IPS-18c (cell line): ENCODE measurements around the gene KIRREL3.

Source experiments
- H3K4me3 ChIP-seq: 2 replicates; pipeline ENCODE4 v1.7.0; 2013; ENCODE audit warnings: low read depth, mild to moderate bottlenecking, low read length, moderate library complexity; ENCODE audit not compliant: insufficient read depth
- H3K9me3 ChIP-seq: one replicate; pipeline ENCODE4 v1.6.1; 2013; ENCODE audit warnings: mild to moderate bottlenecking, low read length, moderate library complexity; ENCODE audit not compliant: control insufficient read depth, insufficient read depth

KIRREL3 gene

GRCh38 chr11:126871792-126872191, 128.8 kb downstream of the KIRREL3 start:
- Histone ChIP-seq H3K9me3 (no peaks in the 10 kb centered on the region), H3K4me3 (no peak overlapping the region)

- Histone ChIP-seq H3K9me3 (no peaks in the 10 kb centered on the region), H3K4me3 (no peak overlapping the region)
These were observed 130.5 kb downstream of the KIRREL3 start for GRCh38 chr11:126870021-126870420.

DNA sequence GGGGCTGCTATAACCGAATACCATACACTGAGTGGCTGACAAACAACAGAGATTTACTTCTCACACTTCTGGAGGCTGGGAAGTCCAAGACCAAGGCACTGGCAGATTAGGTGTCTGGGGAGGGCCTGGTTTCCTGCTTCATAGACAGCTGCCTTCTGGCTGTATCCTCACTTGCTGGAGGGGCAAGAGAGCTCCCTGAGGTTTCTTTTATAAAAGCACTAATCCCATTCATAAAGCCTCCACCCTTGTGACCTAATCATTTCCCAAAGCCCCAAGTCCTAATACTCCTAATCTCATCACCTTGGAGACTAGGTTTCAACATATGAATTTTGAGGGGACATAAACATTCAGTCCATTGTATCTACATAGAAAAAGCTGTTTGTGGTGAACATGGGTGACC, 131.8 kb downstream of the KIRREL3 start:
- Histone ChIP-seq H3K4me3 (no peak overlapping the region), H3K9me3 (no peaks in the 10 kb centered on the region)

DNA sequence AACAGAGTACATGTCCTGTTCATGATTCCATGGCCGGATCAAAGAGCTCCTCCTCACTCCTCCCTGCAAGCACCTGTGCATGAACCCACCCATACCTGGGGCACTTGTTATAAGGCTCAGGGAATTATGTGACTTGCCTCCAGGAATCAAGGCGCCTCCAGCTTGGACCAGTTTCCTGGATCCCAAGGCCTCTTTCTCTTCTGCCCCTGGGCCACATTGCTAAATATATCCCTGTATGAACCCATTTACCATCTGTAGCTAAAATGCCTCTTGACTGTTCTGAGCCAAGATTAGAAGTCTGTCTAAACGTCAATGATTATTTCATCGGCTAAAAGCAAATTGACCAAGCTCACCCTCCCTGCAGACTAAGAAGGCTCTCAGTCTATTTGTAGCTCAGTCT, 135.6 kb downstream of the KIRREL3 start:
- H3K9me3 ChIP-seq, result peaks cover 3% of the 10 kb centered on the region
- no peak overlapping the region for H3K4me3 ChIP-seq

GRCh38 chr11:126863294-126863997, 137.1 kb downstream of the KIRREL3 start:
- no peak overlapping the region for H3K4me3 ChIP-seq
- peaks cover 3% of the 10 kb centered on the region for H3K9me3 ChIP-seq

DNA sequence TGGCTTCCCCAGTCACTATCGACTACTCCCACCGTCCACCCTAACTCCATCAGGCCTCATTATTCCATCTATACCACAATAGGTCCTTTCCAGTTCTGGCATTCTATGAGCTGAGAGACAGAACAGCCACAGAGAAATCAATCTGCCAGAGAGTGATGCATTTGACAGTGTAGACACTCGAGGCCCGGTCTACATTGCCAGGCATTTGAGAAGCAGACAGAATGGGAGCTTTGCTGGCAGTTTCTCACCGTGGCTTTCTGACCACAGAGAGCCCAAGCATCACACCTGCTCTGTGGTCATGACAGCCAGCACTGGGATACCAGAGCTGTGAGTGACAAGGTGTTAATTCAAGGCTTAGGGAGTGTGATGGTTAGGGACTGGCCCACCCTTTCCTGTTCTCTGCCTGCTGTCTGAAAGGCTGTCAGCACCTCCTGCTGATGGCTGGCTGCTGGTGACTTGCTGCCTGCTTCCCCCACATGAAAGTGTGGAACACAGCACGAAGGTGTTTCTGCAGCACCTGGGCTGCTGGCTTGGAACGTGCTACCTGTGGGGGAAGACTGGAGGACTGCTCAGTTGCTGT, 137.8 kb downstream of the KIRREL3 start:
- Histone ChIP-seq H3K9me3 (peaks cover 3% of the 10 kb centered on the region), H3K4me3 (no peak overlapping the region)

DNA sequence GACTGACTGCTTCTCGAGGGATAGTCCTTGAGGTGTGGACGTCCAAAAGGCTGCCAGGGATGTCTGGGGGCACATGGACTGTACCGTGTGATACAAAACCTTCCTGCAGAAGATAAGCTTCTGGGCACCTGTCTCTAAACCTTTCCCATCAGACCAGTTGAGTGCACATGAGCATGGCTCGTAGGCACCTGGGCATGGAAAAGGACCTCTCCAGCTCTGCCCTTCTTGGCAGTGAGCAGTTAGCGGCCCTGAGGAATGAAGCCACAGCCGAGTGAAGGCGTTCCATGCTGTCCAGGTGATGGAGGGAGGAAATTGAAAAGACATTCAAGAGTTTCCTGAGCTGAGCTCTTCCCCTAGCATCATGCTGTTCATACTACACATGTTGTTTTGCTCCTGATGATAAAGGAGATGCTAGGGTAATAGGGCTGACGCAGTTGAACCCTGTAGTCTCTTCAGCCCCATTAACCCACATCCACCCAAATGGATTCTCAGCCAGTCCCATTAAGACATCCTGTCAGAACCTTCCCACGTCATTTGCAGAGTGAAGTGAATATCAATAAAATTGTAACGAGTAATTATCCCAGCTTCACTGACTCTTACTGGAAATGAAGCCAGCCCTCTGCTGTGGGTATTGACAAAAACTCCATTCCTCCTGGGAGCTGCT, 138.6 kb downstream of the KIRREL3 start:
- no peak overlapping the region for H3K4me3 ChIP-seq
- H3K9me3 ChIP-seq, result peaks cover 5% of the 10 kb centered on the region

DNA sequence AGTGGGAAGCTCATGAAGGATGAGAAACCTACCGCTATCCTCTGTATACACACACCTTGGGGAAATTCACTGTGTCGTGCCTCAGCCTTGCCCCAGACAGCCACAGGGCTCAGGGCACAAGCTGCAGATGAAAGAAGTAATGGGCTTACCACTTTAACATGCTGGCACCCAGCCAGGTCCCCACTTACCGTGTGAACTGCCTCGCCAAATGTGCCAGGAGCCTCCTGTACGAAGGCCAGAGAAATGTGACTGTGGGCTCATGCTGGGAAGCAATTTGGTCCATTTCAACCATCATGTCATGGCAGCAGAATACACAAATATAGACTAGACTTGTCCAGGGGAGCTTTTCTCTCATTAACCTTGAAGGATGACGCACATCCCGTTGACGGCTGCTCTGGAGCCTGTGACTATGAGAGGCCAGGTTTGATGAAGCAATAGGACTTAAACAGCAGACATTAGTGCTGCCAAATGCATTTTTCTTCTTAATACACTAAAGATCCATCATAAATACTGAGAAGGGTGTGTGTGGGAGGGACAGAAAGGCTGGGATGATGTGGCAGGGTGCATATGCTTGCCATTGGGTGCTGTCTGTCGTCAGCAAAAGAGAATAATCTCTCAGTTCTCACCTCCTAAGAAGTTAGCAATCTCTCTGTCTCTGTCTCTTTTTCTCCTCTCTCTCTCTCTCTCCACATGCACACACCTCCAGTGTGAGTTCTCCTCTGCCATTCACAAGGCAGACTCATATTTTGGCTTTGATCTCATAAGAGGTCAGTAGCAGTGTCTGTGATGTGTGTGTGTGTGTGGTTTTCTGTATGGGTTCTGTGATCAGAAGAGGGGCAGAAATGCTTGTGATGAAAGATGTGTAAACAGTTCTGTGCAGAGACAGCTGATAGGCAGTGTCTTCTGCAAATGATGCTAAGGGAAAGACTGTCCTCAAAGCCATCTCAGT, 142.4 kb downstream of the KIRREL3 start:
- Histone ChIP-seq H3K4me3 (no peak overlapping the region), H3K9me3 (peaks cover 5% of the 10 kb centered on the region)

DNA sequence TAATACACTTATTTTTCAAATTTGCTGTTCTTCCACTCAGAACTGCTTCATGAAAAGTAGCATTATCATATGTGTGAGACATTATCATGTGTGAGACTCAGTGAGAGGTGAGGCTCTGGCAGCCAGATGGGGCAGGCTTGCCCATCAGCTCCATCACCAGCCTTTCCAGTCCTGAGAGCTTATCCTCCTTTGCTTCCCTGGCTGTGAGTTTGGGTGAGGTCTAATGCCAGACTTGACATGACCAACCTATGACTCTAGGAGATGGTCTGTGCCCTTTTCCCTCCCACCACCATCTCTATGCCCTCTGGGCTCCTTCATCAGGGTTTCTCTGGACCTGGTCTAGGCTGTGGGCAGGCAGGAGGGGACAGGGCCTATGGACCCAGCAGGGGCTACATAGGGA, 145.0 kb downstream of the KIRREL3 start:
- Histone ChIP-seq H3K4me3 (no peak overlapping the region), H3K9me3 (peaks cover 2% of the 10 kb centered on the region)

GRCh38 chr11:126853732-126854131, 146.8 kb downstream of the KIRREL3 start:
- Histone ChIP-seq H3K9me3 (peaks cover 2% of the 10 kb centered on the region), H3K4me3 (no peak overlapping the region)

- no peaks in the 10 kb centered on the region for H3K9me3 ChIP-seq
- H3K4me3 ChIP-seq, result no peak overlapping the region
These were observed 155.8 kb downstream of the KIRREL3 start for GRCh38 chr11:126844789-126845188.

DNA sequence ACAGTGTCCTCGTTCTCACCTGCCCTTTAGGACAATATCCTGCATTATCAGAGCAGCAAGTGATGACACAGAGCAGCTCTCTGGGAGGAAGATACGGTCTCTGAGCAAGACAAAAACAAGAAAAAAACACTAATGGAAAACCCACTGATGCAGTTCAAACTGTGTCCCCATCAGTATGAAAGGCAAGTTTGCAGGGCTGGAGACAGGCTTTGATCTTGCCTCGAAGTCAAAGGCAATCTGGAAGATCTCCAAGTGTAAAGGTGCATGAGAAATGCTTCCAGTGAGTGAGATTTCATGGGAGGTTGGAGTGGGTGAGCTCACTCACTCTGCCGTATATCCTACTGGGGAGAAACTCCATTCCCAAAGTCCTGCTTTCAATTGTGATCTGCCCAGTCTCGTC, 157.5 kb downstream of the KIRREL3 start:
- no peaks in the 10 kb centered on the region for H3K9me3 ChIP-seq
- no peak overlapping the region for H3K4me3 ChIP-seq

GRCh38 chr11:126841999-126842398, 158.6 kb downstream of the KIRREL3 start:
- no peak overlapping the region for H3K4me3 ChIP-seq
- H3K9me3 ChIP-seq, result no peaks in the 10 kb centered on the region

DNA sequence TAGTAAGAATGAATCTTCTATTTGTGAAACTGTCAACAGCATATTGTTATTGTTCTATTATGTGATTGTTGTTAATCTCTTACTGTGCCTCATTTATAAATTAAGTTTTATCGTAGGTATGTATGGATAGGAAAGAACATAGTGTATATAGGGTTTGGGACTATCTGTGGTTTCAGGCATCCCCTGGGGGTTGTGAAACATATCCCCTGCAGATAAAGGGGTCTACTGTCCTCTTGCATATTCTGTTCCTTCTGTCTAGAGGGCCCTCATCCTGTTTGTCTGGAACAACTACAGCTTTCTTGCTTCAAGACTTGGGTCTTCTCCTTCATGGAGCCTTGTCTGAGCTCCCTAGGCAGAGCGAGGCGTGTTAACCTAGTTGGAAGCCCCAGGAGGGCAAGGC, 159.6 kb downstream of the KIRREL3 start:
- no peak overlapping the region for H3K4me3 ChIP-seq
- H3K9me3 ChIP-seq, result no peaks in the 10 kb centered on the region

- no peaks in the 10 kb centered on the region for H3K9me3 ChIP-seq
- H3K4me3 ChIP-seq, result no peak overlapping the region
These were observed 160.2 kb downstream of the KIRREL3 start for GRCh38 chr11:126840201-126840886.

DNA sequence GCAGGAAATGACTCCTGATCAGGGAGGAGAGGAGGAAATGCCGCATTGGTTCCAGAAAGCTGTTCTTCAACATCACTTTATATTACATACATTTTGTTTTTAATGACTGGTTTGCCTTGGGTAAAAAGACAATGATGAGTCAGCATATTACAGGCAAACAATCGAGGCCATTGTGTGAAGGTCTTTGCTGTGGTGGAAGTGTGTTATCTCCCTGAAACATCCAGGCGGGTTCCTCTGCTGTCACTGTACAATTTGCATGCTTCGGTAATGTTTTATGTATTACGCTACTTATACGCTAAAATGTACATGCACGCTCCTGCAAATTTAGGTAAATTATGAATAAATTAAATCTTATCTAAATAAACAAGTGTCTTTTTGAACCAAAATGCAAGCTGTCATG, 161.1 kb downstream of the KIRREL3 start:
- Histone ChIP-seq H3K9me3 (no peaks in the 10 kb centered on the region), H3K4me3 (no peak overlapping the region)

DNA sequence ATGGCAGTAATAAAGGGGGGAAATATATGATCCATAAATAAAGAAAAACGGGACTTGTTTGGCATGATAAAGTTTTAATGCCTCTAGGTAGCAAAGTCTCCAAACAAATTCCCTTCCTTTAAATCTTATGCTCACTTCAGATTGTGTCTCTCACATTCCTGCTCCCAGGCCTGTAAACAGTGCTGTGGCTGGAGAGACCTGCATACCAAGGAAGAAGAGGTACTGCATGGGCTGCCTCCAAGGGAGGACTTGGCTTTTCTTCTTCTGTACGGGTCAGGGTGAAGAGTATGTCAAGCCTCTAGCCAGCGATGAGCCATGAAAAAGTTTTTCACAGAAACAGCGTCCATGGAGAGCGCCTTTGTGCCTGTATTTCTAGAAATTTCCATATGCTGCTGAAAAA, 161.8 kb downstream of the KIRREL3 start:
- H3K9me3 ChIP-seq, result no peaks in the 10 kb centered on the region
- H3K4me3 ChIP-seq, result no peak overlapping the region
